Motor neuron (in vitro differentiated cells): ENCODE results near the gene PCSK6. TPM values are rescaled to one million over a fixed set of nuclear protein-coding genes. Genes with fewer than 3 reads are reported as not detected.
"Not testable (repeated sequence)": the region's sequence is repeated elsewhere in the genome, so short reads cannot be mapped to it uniquely, and the experiment has no call there.

Experiments used
- ATAC-seq, 8 experiments: fragments of 200-7000 bp; cut with Tn5 transposase; replicated peaks in 6 of 8; 2 replicates each; pipeline ENCODE4 v1.8.0; 2021; ENCODE audit warnings: mild to moderate bottlenecking in 8 of 8, moderate library complexity in 8 of 8
- H3K27ac ChIP-seq, 2 donors: fragments of 250-450 bp; sonication (Bioruptor Pico); 2 replicates each; pipeline ENCODE4 v1.9.0; 2021; ENCODE audit warnings: antibody characterized with exemption in 2 of 2, mild to moderate bottlenecking in 2 of 2, moderate library complexity in 1 of 2
- H3K4me1 ChIP-seq, 2 donors: fragments of 250-450 bp; sonication (Bioruptor Pico); replicated peaks in 1 of 2; 2 replicates each; pipeline ENCODE4 v1.6.1; 2021; ENCODE audit warnings: antibody characterized with exemption in 2 of 2, mild to moderate bottlenecking in 2 of 2, moderate library complexity in 1 of 2
- H3K4me3 ChIP-seq, 5 donors: fragments of 250-450 bp; sonication (Bioruptor Pico); 2 replicates each; pipeline ENCODE4 v1.9.0; 2021; ENCODE audit warnings: antibody characterized with exemption in 5 of 5, mild to moderate bottlenecking in 5 of 5, moderate library complexity in 4 of 5
- WGBS, 10 experiments: fragments of 450-650 bp; shearing (Covaris generic); methylation state at CpG; one replicate each; pipeline ENCODE4 v1.0.0; 2022; 5-methylcytosine and 5-hydroxymethylcytosine counted together
- in situ Hi-C, 9 experiments: fragments of 400-800 bp; cut with MboI; loops; one replicate each; pipeline ENCODE4 v1.15.0; 2021; ENCODE audit warnings: low sequenced_read_pairs in 9 of 9, low pct_unique_long_range_greater_than_20kb in 2 of 9; ENCODE audit not compliant: unreplicated experiment in 9 of 9
- total RNA-seq, 8 experiments: library from RNA; unstranded; fragments of 300-600 nt; gene quantifications; 2 replicates each; pipeline versions ENCODE4 v1.2.3 to v1.2.4, GENCODE V29; 2022

Gene PCSK6
- total RNA-seq, 8 experiments from 2014 or later = 1.5 to 9.9 (median 3.7) TPM

- H3K27ac ChIP-seq, ATAC-seq, in situ Hi-C loops, H3K4me1 ChIP-seq, H3K4me3 ChIP-seq: not testable (repeated sequence)
- WGBS, 10 experiments = 25 to 100% (median 68%) methylated on average over 1 to 5 of the region's 9 CpGs; no CpG with 5 or more reads in 1 of the 10 experiments
These were observed 132.9 kb downstream of the PCSK6 start for GRCh38 chr15:101356512-101357172.

- Histone ChIP-seq H3K27ac (no peak overlapping the region), H3K4me3 (no peak overlapping the region), H3K4me1 (no peaks in the 10 kb centered on the region)
- no peak for ATAC-seq
- in situ Hi-C loops = no loop called here
- 0 to 100% (median 57%) methylated on average over 1 to 13 of the region's 23 CpGs; no CpG with 5 or more reads in 1 of the 10 experiments for WGBS, 10 experiments
These were observed 133.6 kb downstream of the PCSK6 start for GRCh38 chr15:101355678-101356464.

- in situ Hi-C loops = no loop called here
- H3K27ac ChIP-seq = no peak overlapping the region
- no peak for ATAC-seq
- WGBS, 10 experiments = 37 to 100% (median 78%) methylated on average over 1 to 5 of the region's 5 CpGs
- H3K4me3 ChIP-seq = no peak overlapping the region
- no peaks in the 10 kb centered on the region for H3K4me1 ChIP-seq
These were observed 134.4 kb downstream of the PCSK6 start for GRCh38 chr15:101354891-101355623.

- in situ Hi-C loops = no loop called here
- no peak for ATAC-seq
- no peak overlapping the region for H3K27ac ChIP-seq
- WGBS, 10 experiments = 36 to 100% (median 90%) methylated on average over 2 to 3 of the region's 7 CpGs; no CpG with 5 or more reads in 5 of the 10 experiments
- H3K4me3 ChIP-seq = no peak overlapping the region
- no peaks in the 10 kb centered on the region for H3K4me1 ChIP-seq
These were observed 136.3 kb downstream of the PCSK6 start for GRCh38 chr15:101353240-101353639.

- in situ Hi-C loops = no loop called here
- H3K27ac ChIP-seq = no peak overlapping the region
- peak in 2 of 8 experiments; percentile 16 to 18 for ATAC-seq
- no peak overlapping the region for H3K4me3 ChIP-seq
- H3K4me1 ChIP-seq = no peaks in the 10 kb centered on the region
- WGBS, 10 experiments = 13 to 90% (median 55%) methylated on average over 1 to 2 of the region's 2 CpGs; no CpG with 5 or more reads in 4 of the 10 experiments
These were observed 137.8 kb downstream of the PCSK6 start for GRCh38 chr15:101351736-101352135.

- in situ Hi-C loops = no loop called here
- peak in 3 of 8 experiments; percentile 64 to 74 (median 70) for ATAC-seq
- Histone ChIP-seq H3K27ac (no peak overlapping the region), H3K4me3 (no peak overlapping the region), H3K4me1 (no peaks in the 10 kb centered on the region)
- 23 to 77% (median 50%) methylated on average over 2 to 11 of the region's 14 CpGs; no CpG with 5 or more reads in 1 of the 10 experiments for WGBS, 10 experiments
These were observed 140.2 kb downstream of the PCSK6 start for GRCh38 chr15:101349047-101349951.

- Histone ChIP-seq H3K4me3 (no peak overlapping the region), H3K4me1 (no peaks in the 10 kb centered on the region), H3K27ac (no peak overlapping the region)
- in situ Hi-C loops = no loop called here
- ATAC-seq = peak in 3 of 8 experiments; percentile 56 to 83 (median 80)
- 33 to 100% (median 83%) methylated on average over 3 to 10 of the region's 12 CpGs; no CpG with 5 or more reads in 3 of the 10 experiments for WGBS, 10 experiments
These were observed 140.9 kb downstream of the PCSK6 start for GRCh38 chr15:101348643-101349042.

- H3K27ac ChIP-seq = no peak overlapping the region
These were observed 141.5 kb downstream of the PCSK6 start for GRCh38 chr15:101348015-101348414.

GRCh38 chr15:101347454-101347853 lies 142.1 kb downstream of the PCSK6 start:
- H3K27ac ChIP-seq = no peak overlapping the region
- ATAC-seq = no peak
- H3K4me1 ChIP-seq = no peaks in the 10 kb centered on the region
- H3K4me3 ChIP-seq = no peak overlapping the region
- in situ Hi-C loops = no loop called here
- WGBS, 10 experiments = 33 to 80% (median 62%) methylated on average over 1 to 5 of the region's 5 CpGs; no CpG with 5 or more reads in 2 of the 10 experiments

More at GRCh38 chr15:101348015-101348414, 141.5 kb downstream of the PCSK6 start:
- no peak for ATAC-seq
- in situ Hi-C loops = no loop called here
- Histone ChIP-seq H3K4me1 (no peaks in the 10 kb centered on the region), H3K4me3 (no peak overlapping the region)
- 0 to 100% (median 83%) methylated on average over 1 to 4 of the region's 17 CpGs; no CpG with 5 or more reads in 2 of the 10 experiments for WGBS, 10 experiments

GRCh38 chr15:101346928-101347327 lies 142.6 kb downstream of the PCSK6 start:
- no peaks in the 10 kb centered on the region for H3K4me1 ChIP-seq
- 39 to 91% (median 83%) methylated on average over 1 to 5 of the region's 5 CpGs; no CpG with 5 or more reads in 2 of the 10 experiments for WGBS, 10 experiments
- in situ Hi-C loops = no loop called here
- H3K27ac ChIP-seq = no peak overlapping the region
- ATAC-seq = peak in 2 of 8 experiments; percentile 37 to 47
- no peak overlapping the region for H3K4me3 ChIP-seq

GRCh38 chr15:101342056-101342455 lies 147.5 kb downstream of the PCSK6 start:
- in situ Hi-C loops = no loop called here
- no peak overlapping the region for H3K27ac ChIP-seq
- no peaks in the 10 kb centered on the region for H3K4me1 ChIP-seq
- no peak for ATAC-seq
- H3K4me3 ChIP-seq = no peak overlapping the region

- Histone ChIP-seq H3K4me3 (no peak overlapping the region), H3K4me1 (no peaks in the 10 kb centered on the region), H3K27ac (no peak overlapping the region)
- in situ Hi-C loops = no loop called here
- WGBS, 10 experiments = 75% methylated on average over 1 of the region's 1 CpG; no CpG with 5 or more reads in 9 of the 10 experiments
- ATAC-seq = peak in 2 of 8 experiments; percentile 56 to 95
These were observed 150.9 kb downstream of the PCSK6 start for GRCh38 chr15:101338502-101339057.
